Progenitor cell of endocrine pancreas (in vitro differentiated cells): ENCODE measurements around the gene KCNIP4. TPM values are rescaled to one million over a fixed set of nuclear protein-coding genes. Genes with fewer than 3 reads are reported as not detected.
"Not testable (repeated sequence)": the region's sequence is repeated elsewhere in the genome, so short reads cannot be mapped to it uniquely, and the experiment has no call there.

Experiments used
- DNase-seq: peaks from one replicate; pipeline ENCODE4 v3.0.0; 2021; ENCODE audit warnings: low spot score; ENCODE audit not compliant: unreplicated experiment
- H3K27ac Mint-ChIP-seq: 2 replicates; pipeline ENCODE4 v1.8.0; 2021; ENCODE audit warnings: mild to moderate bottlenecking, moderate library complexity, mixed read lengths
- H3K27me3 Mint-ChIP-seq: 2 replicates; pipeline ENCODE4 v1.8.0; 2021; ENCODE audit warnings: mixed read lengths
- H3K36me3 Mint-ChIP-seq: 2 replicates; pipeline ENCODE4 v1.8.0; 2022; ENCODE audit warnings: mixed read lengths; ENCODE audit not compliant: insufficient read depth
- H3K4me1 Mint-ChIP-seq: 2 replicates; pipeline ENCODE4 v1.8.0; 2021; ENCODE audit warnings: low read depth, mixed read lengths
- H3K4me3 Mint-ChIP-seq: 2 replicates; pipeline ENCODE4 v1.8.0; 2021; ENCODE audit warnings: low read depth, mild to moderate bottlenecking, moderate library complexity, mixed read lengths
- H3K9me3 Mint-ChIP-seq: 2 replicates; pipeline ENCODE4 v1.8.0; 2021; ENCODE audit warnings: low read depth, mixed read lengths
- CTCF ChIP-seq: fragments of 200-600 bp; sonication (generic); IDR thresholded peaks from one replicate; pipeline ENCODE4 v1.5.0; 2021; ENCODE audit warnings: antibody characterized with exemption, mild to moderate bottlenecking; ENCODE audit not compliant: unreplicated experiment
- total RNA-seq: library from RNA; stranded (reverse); gene quantifications from 2 replicates; pipeline ENCODE4 v1.2.1, GENCODE V29; 2021

The KCNIP4 gene
- total RNA-seq, 1 donor from 2014 or later: 0.43 TPM

- Mint-ChIP-seq H3K27me3 (peaks cover 11% of the 10 kb centered on the region), H3K36me3 (no peaks in the 10 kb centered on the region), H3K27ac (no peak overlapping the region), H3K4me1 (peaks cover 10% of the 10 kb centered on the region), H3K4me3 (no peak overlapping the region), H3K9me3 (no peaks in the 10 kb centered on the region)
- DNase-seq: no peak
- TF ChIP-seq CTCF: no peak
Measured at GRCh38 chr4:21374641-21375368, 573.8 kb downstream of the KCNIP4 start.

GRCh38 chr4:21367567-21367966 lies 581.0 kb downstream of the KCNIP4 start:
- no peak for TF ChIP-seq CTCF
- no peak overlapping the region for H3K4me3 Mint-ChIP-seq
- peaks cover 49% of the 10 kb centered on the region for H3K27me3 Mint-ChIP-seq
- no peaks in the 10 kb centered on the region for H3K36me3 Mint-ChIP-seq
- H3K9me3 Mint-ChIP-seq: no peaks in the 10 kb centered on the region
- H3K27ac Mint-ChIP-seq: no peak overlapping the region
- no peaks in the 10 kb centered on the region for H3K4me1 Mint-ChIP-seq
- no peak for DNase-seq

- Mint-ChIP-seq H3K27me3 (peaks cover 56% of the 10 kb centered on the region), H3K9me3 (no peaks in the 10 kb centered on the region), H3K27ac (no peak overlapping the region), H3K36me3 (no peaks in the 10 kb centered on the region), H3K4me3 (no peak overlapping the region), H3K4me1 (peaks cover under 1% of the 10 kb centered on the region)
- no peak for TF ChIP-seq CTCF
- DNase-seq: no peak
Measured at GRCh38 chr4:21366840-21367239, 581.7 kb downstream of the KCNIP4 start.

GRCh38 chr4:21366312-21366711 lies 582.3 kb downstream of the KCNIP4 start:
- no peak overlapping the region for H3K4me3 Mint-ChIP-seq
- no peaks in the 10 kb centered on the region for H3K36me3 Mint-ChIP-seq
- no peak for TF ChIP-seq CTCF
- peaks cover 58% of the 10 kb centered on the region for H3K27me3 Mint-ChIP-seq
- no peak for DNase-seq
- H3K9me3 Mint-ChIP-seq: no peaks in the 10 kb centered on the region
- H3K27ac Mint-ChIP-seq: no peak overlapping the region
- peaks cover 6% of the 10 kb centered on the region for H3K4me1 Mint-ChIP-seq

- Mint-ChIP-seq H3K36me3 (no peaks in the 10 kb centered on the region), H3K4me3 (no peak overlapping the region), H3K9me3 (no peaks in the 10 kb centered on the region), H3K4me1 (peaks cover 13% of the 10 kb centered on the region), H3K27me3 (peaks cover 62% of the 10 kb centered on the region), H3K27ac (no peak overlapping the region)
- DNase-seq: no peak
- TF ChIP-seq CTCF: no peak
Measured at GRCh38 chr4:21363701-21364100, 584.9 kb downstream of the KCNIP4 start.

GRCh38 chr4:21352354-21352753 lies 596.2 kb downstream of the KCNIP4 start:
- H3K4me3 Mint-ChIP-seq, DNase-seq, H3K4me1 Mint-ChIP-seq, H3K27ac Mint-ChIP-seq, H3K36me3 Mint-ChIP-seq, H3K9me3 Mint-ChIP-seq: not testable (repeated sequence)
- peaks cover 17% of the 10 kb centered on the region for H3K27me3 Mint-ChIP-seq
